Stimulated activated CD4-positive, alpha-beta T cell treated with anti-CD3 and anti-CD28 coated beads, TNF-alpha, amount 100 ng/mL, for 48 hours (primary cell): ENCODE results near the gene VASH1.

Experiments
- DNase-seq, 3 donors: peaks; one replicate each; pipeline ENCODE4 v3.0.0-alpha.2; 2020; ENCODE audit warnings: low read depth in 3 of 3

Gene VASH1

DNA sequence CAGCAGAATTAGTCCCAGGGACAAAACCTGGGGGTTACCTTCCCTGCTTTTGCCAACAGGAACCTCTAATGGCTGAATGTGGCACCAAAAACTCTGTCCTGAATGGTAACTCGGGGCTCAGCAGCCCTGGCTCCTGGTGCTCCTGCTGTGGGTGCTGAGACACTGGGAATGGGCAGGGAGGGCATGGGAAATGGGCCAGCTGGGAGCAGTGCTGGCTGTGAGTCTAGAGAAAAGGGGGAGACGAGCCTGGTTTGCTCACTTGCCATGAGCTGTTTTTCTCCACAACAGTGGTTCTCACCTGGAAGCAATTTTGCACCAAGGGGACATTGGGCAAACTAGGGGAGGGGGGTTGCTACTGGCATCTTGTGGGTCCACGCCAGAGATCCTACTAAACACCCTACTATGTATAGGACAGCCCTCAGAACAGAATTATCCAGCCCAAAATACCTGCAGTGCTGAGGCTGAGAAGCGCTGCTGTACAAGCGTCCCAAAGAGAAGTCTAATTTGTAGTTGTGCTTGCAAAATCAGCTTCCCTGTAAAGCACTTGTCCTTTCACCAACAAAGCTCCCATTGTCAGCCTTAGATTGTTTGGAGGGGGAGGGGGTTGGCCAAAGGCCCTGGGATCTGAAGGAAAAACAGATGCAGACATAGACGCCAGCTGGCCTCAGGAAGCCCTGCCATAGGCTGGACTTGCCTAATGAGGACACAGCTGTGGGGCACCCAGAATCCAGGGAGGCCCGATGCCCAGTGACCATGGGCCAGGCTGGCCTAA lies 68.6 kb downstream of the VASH1 start:
- DNase-seq = no peak

- DNase-seq = no peak
These were observed 69.3 kb downstream of the VASH1 start for GRCh38 chr14:76830556-76830955.

GRCh38 chr14:76832503-76832988 lies 71.3 kb downstream of the VASH1 start:
- no peak for DNase-seq
